Activated CD4-positive, alpha-beta T cell treated with anti-CD3 and anti-CD28 coated beads, Interleukin-2, amount 50 U/mL, for 24 hours (primary cell): ENCODE data around the gene ZNF438.

Source experiments
- DNase-seq, 2 donors: peaks; one replicate each; pipeline ENCODE4 v3.0.0-alpha.2; 2020; ENCODE audit warnings: low read depth in 1 of 2, low spot score in 1 of 2

Gene ZNF438

DNA sequence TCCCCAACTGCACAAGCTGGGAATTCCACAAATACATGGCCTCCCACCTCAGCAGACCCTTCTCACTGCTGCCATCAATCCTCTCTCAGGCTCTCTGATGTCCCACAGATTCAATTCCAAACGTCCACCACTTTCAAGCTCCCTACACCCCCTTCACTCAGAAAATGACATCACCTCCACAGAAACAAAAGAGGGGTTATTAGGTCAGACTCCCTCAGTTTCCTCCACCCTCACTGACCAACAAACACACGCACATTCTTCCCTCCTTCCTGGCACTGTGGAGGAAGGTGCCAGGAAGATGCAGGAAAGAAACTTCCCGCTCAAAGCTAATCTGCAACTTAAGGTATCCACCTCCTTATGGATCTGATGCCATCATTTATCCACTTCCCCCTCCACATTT is 18.3 kb downstream of the ZNF438 start:
- DNase-seq = no peak

DNA sequence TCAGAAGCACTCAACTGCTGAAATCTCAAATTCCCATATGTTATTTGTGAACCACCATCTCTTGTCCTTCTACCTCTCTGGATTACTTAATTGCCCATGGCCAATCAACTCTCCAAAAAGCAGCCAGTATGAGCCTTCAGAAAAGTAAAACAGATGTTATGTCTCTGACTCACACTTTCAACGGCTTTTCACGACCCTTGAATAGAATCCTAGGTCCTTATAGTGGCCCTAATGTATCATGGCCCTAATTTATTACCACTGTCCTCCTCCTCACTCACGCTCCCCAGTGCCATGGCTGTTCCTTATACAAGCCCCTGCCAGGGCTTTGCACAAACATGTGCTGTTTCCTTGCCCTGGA is 20.0 kb downstream of the ZNF438 start:
- no peak for DNase-seq

DNA sequence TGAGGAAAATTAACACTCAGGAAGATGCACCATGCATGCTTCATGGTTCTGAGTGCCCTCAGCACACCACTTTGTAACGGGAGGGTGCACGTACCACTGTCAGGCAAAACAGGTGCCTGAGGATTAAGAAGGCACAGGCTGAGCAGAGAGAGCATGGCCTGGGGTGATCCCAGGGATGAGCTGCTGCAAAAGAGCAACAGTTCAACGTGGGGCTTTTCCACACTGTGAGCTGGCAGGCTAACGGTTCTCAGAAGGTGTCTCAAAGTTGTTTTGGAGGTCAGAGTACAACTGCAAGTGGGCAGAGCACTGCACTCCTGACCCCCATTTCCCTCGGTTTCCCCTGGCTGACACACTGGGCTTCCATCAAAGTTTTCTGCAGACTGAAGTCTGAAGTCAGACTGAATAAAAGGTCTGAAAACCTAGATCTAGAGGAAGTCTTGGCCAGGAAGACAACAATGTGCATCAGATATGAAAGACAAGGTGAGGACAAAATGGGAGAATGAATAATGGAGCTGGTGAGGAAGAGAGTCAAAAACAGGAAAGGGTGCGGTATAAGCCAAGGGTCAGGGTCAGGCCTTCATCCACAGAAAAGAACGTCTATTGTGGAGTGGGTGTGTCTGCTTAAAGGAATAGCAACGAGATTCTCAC is 20.5 kb downstream of the ZNF438 start:
- no peak for DNase-seq

DNA sequence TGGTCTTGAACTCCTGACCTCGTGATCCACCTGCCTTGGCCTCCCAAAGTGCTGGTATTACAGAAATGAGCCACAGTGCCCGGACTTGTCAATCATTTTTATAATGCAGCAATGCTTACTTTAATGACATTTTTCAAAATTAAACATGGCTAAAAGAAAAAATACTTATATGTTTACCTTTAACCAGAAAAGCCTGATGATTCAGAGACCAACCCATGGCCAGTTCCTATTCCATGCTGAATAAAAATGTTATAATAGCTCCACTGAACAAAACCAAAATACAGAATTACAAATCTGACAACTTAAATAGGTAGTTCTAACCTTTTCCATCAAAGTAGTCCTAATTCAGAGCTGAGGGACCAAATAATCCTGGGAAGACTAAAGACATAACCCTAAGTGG is 21.6 kb downstream of the ZNF438 start:
- no peak for DNase-seq

DNA sequence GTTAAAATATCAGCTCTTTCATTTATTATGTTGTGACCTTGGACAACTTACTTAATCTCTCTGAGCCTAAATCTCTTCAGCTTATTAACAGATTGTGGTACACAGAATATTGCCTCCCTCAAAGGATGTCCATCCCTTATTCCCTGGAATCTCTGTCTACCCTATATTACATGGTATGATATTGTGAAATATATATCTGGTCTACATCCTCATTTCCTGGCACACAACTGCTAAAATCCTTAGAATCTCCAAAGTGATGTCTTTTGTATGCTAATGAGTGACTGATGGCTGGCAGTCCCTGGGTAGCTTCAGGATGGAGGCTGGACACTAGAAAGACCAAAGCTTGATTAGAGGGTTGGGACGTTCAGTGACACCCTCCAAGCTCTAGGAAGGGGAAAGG is 25.8 kb downstream of the ZNF438 start:
- DNase-seq = no peak

DNA sequence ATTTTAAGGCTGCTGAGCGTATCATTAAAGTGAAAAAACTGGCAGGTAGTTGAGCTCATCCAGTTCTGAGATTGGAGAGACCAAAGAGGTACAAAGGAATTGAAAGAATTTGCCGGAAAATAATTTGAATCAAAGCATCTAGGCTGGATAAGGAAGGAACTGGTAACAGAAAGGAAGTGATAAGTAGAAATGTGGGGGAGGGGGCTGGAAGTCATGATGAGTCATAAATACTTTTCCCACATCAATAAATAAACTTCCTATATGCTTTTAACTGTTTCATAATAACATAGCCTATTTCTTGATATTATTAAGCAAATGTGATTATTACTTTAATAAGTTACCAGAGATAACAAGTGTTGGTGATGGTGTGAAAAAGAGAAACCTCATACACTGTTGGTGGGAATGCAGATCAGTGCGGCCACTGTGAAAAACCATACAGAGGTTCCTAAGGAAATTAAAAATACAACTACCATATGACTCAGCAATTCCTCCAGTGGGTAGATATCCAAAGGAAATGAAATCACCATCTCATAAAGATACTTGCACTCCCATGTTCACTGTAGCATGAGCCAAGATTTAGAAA is 27.0 kb downstream of the ZNF438 start:
- no peak for DNase-seq

DNA sequence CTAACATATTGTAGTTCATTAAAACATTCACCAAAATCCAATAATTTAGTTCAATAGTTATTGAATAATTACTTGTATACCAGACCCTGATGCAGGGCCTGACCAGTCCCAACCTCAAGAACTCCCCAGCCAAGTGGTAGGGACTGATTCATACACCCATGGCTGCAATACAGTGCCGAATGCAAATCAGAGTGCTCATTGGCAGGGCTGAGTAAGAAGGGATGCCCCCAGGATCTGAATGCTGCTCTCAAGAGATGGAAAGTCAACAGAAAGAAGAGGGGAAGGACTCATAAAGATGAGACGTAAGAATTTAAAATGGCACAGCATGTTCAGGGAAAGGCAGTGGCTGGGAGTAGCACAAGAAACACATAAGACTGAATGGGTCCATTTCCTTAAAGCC is 29.9 kb downstream of the ZNF438 start:
- DNase-seq = no peak

DNA sequence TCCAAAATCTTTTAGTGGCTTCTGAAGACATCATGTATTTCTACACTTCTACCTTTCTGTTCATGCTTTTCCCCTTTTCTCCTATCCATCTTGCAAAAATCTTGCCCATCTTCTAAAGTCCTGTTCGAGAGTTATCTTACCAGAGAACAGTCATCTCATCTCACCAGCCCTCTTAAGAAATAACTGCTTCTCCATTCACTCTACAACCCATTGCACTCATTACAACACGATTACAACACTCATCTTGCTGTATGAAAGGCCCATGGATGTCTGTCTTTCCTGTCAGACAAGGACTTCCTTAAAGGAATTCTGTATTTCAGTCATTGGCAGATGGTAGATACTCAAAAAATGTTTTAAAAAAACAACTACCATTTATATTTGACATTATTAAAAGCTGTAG is 30.8 kb downstream of the ZNF438 start:
- no peak for DNase-seq

DNA sequence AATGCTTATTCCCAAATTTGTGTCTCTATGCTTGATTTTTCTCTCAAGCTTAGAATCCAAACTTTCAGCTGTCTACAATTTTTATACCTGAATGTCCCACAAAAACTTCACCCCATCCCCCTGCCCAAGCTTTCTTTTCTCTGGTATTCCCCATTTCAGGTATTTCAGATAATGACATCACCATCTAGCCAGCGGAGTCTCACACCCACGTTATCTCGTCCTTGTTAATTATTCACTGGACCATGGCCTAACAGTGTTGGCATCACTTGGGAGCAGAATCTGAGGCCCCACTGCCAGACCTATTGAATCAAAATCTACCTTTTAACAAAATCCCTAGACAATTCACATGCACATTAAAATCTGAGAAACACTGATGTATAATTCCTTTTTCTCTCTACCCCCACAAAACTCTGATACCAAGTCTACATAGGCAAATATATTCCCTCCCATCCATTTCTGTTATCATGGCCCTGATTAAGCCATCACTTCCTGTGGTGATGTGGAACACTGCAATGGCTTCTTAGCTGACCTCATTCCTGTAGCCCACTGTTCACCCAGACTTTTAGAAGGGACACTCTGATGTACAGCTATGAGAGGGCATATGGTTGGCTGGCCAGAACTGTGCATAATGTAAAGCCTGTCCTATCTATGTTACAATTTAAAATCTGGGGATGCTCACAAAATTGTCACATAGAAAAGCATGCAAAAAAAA is 31.4 kb downstream of the ZNF438 start:
- no peak for DNase-seq

DNA sequence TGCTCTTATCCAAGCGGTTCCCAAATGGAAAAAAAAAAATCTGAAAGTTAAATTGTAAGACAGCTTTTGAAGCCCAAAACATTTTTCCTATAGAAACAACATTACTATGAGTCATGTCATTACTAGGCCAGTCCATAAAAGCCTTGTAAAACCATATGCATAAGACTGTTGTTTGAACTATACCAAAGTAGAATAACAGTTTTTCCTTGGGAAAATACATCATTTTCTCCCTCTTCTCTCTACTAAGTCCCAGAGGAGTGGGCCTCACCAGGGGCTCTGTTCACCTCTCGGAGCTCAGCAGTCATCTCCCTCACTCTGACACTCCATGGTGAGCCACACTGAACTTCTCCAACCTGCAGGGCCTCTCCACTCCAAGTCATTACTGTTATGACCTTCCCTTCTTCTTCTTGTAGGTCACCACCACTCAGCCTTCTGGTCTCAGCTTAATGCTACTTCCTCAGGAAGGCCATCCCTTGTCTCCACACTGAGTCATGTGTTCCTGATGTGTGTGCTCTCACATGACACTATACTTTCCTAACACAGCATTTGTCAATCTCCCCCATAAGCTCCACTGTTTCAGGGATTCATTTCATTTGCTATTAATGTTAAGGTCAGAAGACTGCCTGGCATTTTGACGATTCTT is 32.5 kb downstream of the ZNF438 start:
- no peak for DNase-seq

DNA sequence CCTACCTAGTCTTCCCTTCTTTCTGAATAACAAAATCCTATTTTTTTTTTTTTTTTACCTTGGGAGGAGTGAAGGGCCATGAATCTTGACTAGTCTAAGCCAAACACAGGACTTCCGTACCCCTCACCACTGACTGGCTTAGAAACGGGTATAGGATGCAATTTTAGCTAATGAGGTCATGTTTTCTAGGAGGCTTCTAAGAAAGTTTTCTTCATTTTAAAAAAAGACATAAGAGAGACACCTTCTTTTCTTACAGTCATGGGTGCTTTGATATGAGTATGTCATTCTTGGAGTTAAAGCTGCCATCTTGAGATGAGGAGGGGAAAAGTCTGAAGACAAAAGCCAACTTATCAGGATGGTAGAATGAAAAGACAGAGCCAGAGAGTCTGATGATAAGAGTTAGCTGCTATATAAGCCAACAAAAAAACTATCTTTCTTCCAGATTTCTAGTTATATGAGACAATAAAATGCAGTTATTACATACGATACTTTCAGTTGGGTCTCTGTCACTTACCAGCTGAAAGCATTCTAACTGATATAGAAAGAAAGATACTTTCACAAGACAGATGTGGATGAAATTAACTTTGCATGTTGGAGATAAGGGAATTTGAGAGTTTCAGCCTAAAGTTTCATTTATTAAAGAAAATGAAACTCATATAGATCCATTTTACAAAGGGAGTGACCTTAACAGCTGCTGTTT is 34.0 kb downstream of the ZNF438 start:
- no peak for DNase-seq

DNA sequence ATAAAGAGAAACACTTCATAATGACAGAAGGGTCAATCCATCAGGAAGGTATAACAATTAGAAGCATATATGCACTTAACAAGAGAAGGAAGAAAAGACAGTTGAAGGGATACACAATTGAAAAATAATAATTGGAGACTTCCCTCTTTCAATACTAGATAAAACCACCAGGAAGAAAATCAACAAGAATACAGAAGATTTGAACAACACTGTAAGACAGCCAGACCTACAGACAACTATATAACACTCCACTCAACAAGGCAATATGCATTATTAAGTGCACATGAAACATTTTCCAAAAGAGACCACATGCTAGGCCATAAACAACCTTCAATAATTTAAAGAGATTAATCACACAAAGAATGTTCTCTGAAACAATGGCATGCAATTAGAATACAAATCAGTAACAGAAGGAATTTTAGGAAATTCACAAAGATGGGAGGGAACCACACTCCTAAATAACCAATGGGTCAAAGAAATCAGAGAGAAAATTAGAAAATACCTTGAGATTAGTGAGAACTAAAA is 35.1 kb downstream of the ZNF438 start:
- no peak for DNase-seq

DNA sequence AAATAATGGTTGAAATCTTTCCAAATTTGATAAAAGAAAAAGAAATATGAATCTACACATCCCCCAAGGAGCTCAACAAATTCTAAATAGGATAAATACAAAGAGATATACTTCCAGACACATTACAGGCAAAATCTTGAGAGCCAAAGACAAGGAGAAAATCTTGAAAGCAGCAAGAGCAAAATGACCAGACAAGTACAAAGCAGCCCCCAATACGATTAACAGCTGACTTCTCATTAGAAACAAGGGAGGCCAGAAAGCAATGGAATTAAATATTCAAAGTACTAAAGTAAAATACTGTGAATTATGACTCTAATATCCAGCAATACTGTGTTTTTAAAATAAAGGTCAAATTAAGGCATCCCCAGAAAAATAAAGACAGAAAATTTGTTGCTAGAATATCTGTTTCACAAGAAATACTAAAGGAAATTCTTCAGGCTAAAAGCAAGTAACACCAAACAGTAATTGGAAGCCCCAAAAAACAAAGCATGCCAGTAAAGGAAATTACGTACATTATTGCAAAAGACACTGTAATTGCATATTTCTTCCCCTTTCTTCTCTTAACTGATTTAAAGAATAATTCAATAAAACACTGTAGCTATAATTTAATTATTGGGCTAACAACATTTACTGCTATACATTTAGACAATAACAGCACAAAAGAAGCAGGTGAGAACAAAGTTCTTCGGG is 36.4 kb downstream of the ZNF438 start:
- no peak for DNase-seq

DNA sequence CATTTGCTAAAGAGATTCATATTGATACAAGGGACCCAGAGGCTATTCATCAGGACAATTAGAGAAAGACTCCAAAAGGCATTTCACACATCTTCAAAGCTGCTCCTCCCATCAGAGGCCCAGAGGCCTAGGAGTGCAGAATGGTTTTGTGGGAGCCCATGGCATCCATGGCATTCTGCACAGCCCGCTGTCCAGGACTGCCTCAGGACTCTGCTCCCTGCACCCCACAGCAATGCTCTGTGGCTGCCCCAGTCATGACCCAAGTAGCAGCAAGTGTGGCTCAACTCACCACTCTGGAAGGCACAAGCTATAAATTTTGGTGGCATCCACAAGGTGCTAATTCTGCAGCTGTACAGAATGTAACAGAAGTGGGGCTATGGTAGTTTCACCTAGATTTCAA is 38.5 kb downstream of the ZNF438 start:
- no peak for DNase-seq

DNA sequence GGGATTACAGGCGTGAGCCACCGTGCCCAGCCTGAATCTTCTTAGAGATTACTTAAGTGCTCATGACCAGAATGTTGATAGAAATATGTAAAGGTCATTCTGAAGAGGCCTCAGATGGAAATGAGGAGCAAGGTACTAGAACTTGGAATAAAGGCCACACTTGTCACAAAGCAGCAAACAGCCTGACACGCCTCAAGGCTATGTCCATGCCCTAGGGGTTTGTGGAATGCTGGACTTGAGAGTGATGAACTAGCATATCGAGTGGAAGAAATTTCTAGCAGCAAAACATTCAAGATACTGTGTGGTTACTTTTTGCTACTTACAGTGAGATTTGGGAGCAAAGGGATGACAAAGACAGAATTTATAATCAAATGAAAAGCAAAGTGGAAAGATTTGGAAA is 39.0 kb downstream of the ZNF438 start:
- DNase-seq = no peak

DNA sequence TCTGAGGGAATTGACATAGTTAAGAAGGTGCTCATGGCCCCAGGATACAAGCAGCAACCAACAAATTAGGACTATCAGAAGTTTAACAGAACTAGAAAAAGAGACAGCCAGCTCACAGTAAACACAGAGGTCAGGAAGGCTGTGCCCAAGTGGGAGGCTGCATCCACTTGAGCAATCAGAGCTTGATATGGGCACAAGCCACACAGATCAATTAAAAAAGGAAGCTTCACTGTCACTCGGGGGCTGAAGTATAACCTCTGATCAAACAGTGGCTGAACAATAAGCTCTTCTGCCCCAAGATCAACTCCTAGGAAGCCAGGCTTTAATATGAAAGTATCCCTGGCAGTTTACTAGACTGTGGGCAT is 40.0 kb downstream of the ZNF438 start:
- no peak for DNase-seq

DNA sequence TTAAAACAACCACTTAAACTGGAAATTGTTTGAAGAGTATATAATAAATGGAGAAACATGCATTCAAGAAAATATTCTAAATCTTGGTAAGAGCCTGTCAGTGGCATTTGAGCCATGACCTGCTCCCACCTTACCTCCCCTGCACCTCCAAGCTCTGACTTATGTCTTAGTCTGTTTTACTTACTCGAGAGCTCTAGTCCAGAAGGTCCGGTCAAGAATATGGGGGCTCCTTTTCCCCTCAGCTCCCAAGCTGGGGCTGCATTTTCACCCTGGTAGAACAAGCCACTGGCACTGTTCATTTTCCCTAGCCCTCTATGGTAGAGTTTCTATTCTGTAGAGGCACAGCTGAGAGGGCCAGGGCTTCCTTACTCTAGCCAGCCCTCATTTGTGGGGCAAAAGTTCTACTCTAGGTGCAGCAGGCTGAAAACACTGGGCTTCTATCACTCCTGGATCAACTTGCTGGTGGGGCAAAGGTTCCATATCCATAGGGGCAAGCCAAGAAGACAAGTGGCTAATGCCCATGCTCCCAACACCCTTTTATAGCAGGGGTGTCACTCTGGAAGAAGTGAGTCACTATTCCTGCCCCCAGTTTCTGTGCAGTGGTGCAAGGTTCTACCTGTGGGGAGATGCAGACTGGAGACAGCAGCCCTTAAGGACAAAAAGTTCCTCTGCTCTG is 40.6 kb downstream of the ZNF438 start:
- DNase-seq = no peak

DNA sequence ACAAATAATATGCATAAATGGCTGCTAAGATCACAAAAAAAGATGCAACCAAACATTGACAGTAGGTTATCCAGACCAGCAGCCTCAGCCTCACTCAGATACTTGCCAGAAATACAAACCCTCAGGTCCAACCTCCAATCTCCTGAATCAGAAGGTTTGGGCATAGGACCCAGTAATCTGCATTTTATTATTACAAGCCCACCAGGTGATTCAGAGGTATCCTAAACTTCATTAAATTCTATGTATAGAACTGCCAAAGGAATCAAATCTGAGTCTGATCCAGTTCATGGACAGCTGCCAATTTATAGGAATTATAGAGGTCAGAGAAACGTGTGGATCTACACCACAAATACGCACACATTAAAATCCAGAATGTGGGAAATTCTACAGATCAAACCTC is 41.3 kb downstream of the ZNF438 start:
- DNase-seq = no peak

DNA sequence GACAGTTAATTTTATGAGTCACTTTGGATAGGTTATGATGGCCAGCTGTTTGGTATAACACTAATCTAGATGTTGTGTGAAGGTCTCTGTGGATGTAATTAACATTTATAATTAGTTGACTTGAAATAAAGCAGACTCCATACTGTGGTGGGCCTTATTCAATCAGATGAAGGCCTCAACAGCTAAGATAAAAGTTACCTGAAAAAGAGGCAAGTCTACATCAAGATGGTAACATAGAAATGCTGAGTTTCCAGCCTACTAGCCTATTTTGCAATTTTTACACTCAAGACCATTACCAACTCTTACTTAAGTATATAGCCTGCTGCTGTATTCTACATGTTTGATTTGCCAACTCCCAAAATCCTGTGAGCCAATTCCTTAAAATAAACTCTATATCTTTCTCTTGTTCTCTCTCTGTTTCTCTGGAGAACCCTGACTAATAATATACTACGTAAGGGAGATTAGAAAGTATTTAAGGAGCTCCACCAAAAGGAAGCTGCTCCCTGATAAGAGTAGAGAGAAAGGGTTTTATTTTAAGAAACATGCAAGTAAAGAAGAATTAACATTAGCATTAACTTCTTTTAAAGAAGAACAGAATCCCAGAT is 42.7 kb downstream of the ZNF438 start:
- no peak for DNase-seq

DNA sequence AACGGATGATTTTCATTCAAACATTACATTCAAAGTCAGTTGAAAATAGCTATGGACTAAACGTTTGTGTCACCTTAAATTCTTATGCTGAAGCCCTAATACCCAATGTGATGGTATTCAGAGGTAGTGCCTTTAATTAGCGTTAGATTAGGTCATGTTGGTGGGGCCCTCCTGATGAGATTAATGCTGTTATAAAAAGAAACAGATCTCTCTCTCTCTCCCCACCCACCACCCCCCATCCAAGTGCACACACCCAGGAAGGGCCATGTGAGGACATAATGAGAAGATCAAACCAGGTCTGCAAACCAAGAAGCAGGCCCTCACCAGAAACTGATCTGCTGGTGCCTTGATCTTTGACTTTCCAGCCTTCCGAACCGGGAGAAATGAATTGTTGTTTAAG is 44.2 kb downstream of the ZNF438 start:
- no peak for DNase-seq
